Trophoblast cell (in vitro differentiated cells and primary cell): ENCODE results near the gene BRD1.
"Not testable (repeated sequence)": the region's sequence is repeated elsewhere in the genome, so short reads cannot be mapped to it uniquely, and the experiment has no call there.

Experiments used
- DNase-seq, 2 donors: peaks; one replicate each; pipeline ENCODE4 v3.0.0-alpha.2; 2016
- H2AFZ ChIP-seq: 2 replicates; pipeline ENCODE4 v1.6.1; 2013; ENCODE audit warnings: low read length, moderate library complexity, mild to moderate bottlenecking; ENCODE audit not compliant: insufficient read depth, poor library complexity
- H2AK5ac ChIP-seq: 2 replicates; pipeline ENCODE4 v1.6.1; 2013; ENCODE audit warnings: mild to moderate bottlenecking, low read length
- H2BK120ac ChIP-seq: 2 replicates; pipeline ENCODE4 v1.6.1; 2013; ENCODE audit warnings: low read length, mild to moderate bottlenecking, moderate library complexity; ENCODE audit not compliant: insufficient read depth, poor library complexity
- H2BK12ac ChIP-seq: 2 replicates; pipeline ENCODE4 v1.6.1; 2013; ENCODE audit warnings: mild to moderate bottlenecking, low read length, moderate library complexity
- H2BK5ac ChIP-seq: 2 replicates; pipeline ENCODE4 v1.6.1; 2013; ENCODE audit warnings: low read length, low read depth, moderate library complexity, mild to moderate bottlenecking; ENCODE audit not compliant: poor library complexity
- H3K14ac ChIP-seq: 2 replicates; pipeline ENCODE4 v1.6.1; 2013; ENCODE audit warnings: mild to moderate bottlenecking, low read length
- H3K18ac ChIP-seq: 2 replicates; pipeline ENCODE4 v1.6.1; 2013; ENCODE audit warnings: mild to moderate bottlenecking, low read length
- H3K23ac ChIP-seq: 2 replicates; pipeline ENCODE4 v1.6.1; 2013; ENCODE audit warnings: low read length
- H3K27ac ChIP-seq: 2 replicates; pipeline ENCODE4 v1.5.1; 2013; ENCODE audit warnings: low read depth, mild to moderate bottlenecking, inconsistent platforms, low read length, moderate library complexity
- H3K27me3 ChIP-seq: 2 replicates; pipeline ENCODE4 v1.6.1; 2013; ENCODE audit warnings: inconsistent platforms, mild to moderate bottlenecking, low read length, moderate library complexity; ENCODE audit not compliant: insufficient read depth
- H3K36me3 ChIP-seq, 2 experiments: 1 replicate in 1 of 2; 2 replicates in 1 of 2; pipeline ENCODE4 v1.6.1; 2013; ENCODE audit warnings: low read length in 2 of 2, mild to moderate bottlenecking in 2 of 2, moderate library complexity in 1 of 2; ENCODE audit not compliant: insufficient read depth in 2 of 2, control insufficient read depth in 1 of 2
- H3K4ac ChIP-seq: 2 replicates; pipeline ENCODE4 v1.6.1; 2013; ENCODE audit warnings: low read depth, mild to moderate bottlenecking, low read length, moderate library complexity
- H3K4me1 ChIP-seq, 2 experiments: 1 replicate in 1 of 2; 2 replicates in 1 of 2; pipeline ENCODE4 v1.6.1; 2013; ENCODE audit warnings: low read length in 2 of 2, mild to moderate bottlenecking in 2 of 2, moderate library complexity in 1 of 2; ENCODE audit not compliant: insufficient read depth in 2 of 2, control insufficient read depth in 1 of 2
- H3K4me2 ChIP-seq: 2 replicates; pipeline ENCODE4 v1.6.1; 2013; ENCODE audit warnings: inconsistent platforms, mild to moderate bottlenecking, low read length, moderate library complexity
- H3K4me3 ChIP-seq: 2 replicates; pipeline ENCODE4 v1.5.1; 2013; ENCODE audit warnings: mild to moderate bottlenecking, low read depth, low read length, inconsistent platforms
- H3K79me1 ChIP-seq: one replicate; pipeline ENCODE4 v1.6.1; 2013; ENCODE audit warnings: low read length
- H3K79me2 ChIP-seq: 2 replicates; pipeline ENCODE4 v1.6.1; 2013; ENCODE audit warnings: low read length, mild to moderate bottlenecking; ENCODE audit not compliant: control insufficient read depth, insufficient read depth, poor library complexity
- H3K9ac ChIP-seq: 2 replicates; pipeline ENCODE4 v1.6.1; 2013; ENCODE audit warnings: mild to moderate bottlenecking, low read length
- H3K9me3 ChIP-seq: 2 replicates; pipeline ENCODE4 v1.6.1; 2013; ENCODE audit warnings: low read depth, mild to moderate bottlenecking, control low read depth, inconsistent platforms, low read length; ENCODE audit not compliant: insufficient read depth
- H4K12ac ChIP-seq: 2 replicates; pipeline ENCODE4 v1.6.1; 2013; ENCODE audit warnings: low read depth, mild to moderate bottlenecking, low read length, moderate library complexity
- H4K8ac ChIP-seq: 2 replicates; pipeline ENCODE4 v1.6.1; 2013; ENCODE audit warnings: low read depth, mild to moderate bottlenecking, low read length, moderate library complexity
- H4K91ac ChIP-seq: one replicate; pipeline ENCODE4 v1.6.1; 2013; ENCODE audit warnings: low read depth, mild to moderate bottlenecking, low read length, moderate library complexity
- WGBS: extraction: QIAGEN DNeasy Blood & Tissue Kit; methylation state at CpG from one replicate; pipeline ENCODE4 v1.1.7; 2013; ENCODE audit warnings: missing lambda C conversion rate; ENCODE audit not compliant: insufficient read length, insufficient coverage; ENCODE audit errors: extremely low coverage; 5-methylcytosine and 5-hydroxymethylcytosine counted together

The BRD1 gene

GRCh38 chr22:49762571-49762970 is 65.1 kb downstream of the BRD1 start:
- H2AK5ac ChIP-seq, H2BK5ac ChIP-seq, H3K4me3 ChIP-seq, H3K14ac ChIP-seq, H3K36me3 ChIP-seq, H3K23ac ChIP-seq, H3K79me2 ChIP-seq, H4K91ac ChIP-seq, H2BK12ac ChIP-seq, H3K79me1 ChIP-seq, H3K27ac ChIP-seq, H3K4me2 ChIP-seq, H3K18ac ChIP-seq, H3K9ac ChIP-seq, H4K8ac ChIP-seq, H2AFZ ChIP-seq, H4K12ac ChIP-seq, H3K4ac ChIP-seq, H3K27me3 ChIP-seq, H3K9me3 ChIP-seq, DNase-seq, H2BK120ac ChIP-seq: not testable (repeated sequence)
- H3K4me1 ChIP-seq = peaks cover 9 to 11% of the 10 kb centered on the region in 2 experiments
- WGBS = no CpG with 5 or more reads among the region's 7 CpGs

GRCh38 chr22:49761836-49762235 is 65.8 kb downstream of the BRD1 start:
- no peaks in the 10 kb centered on the region for H3K27me3 ChIP-seq

DNA sequence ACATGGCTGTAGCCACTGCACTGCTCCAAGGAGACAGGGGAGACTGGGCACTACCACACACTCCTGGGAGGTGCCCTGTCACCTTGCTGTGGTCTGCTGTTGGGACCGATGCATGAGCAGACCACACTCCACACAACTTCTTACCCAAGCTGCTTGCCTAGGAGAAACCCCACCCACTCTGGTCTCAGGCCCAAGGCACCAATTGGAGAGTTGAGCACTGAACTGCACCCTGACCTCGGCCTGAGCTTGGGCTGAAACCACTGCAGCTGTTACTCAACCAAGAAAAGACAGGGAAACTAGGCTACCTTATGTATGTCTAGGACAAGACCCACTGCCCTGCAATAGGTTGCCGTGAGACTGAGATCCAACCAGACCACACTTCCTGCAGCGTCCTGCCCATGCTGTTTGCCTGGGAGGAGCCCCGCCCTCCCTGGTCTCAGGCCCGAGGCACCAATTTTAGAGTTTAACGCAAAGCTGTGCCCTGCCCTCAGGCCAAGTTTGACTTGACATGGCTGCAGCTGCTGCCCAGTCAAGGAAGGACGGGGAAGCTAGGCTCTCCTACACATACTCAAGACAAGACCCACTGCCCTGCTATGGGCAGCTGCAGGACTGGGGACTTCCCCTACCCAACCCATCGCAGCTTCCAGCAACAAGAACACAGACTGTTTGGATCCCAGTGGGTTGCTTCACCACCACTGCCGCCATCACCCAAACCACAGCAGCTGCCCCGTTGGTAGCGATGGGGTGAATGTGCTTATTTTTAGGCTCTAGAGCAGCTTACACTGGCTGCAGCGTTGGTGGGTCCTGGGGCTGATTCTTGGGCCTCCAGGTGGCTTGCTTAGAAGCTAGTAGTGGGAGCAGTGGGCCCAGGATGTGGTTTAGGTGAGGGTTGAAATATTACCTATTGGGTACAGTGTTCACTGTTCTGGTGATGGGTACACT is 66.8 kb downstream of the BRD1 start:
- H3K36me3 ChIP-seq = no peaks in the 10 kb centered on the region
- peak overlapping the region; percentile 79 for H2BK5ac ChIP-seq
- H3K79me1 ChIP-seq = peaks cover 8% of the 10 kb centered on the region
- H3K27me3 ChIP-seq = no peaks in the 10 kb centered on the region
- peaks cover 13% of the 10 kb centered on the region for H3K9me3 ChIP-seq
- H3K4me1 ChIP-seq = peaks cover 9 to 11% of the 10 kb centered on the region in 2 experiments
- H3K9ac ChIP-seq = no peak overlapping the region
- peak overlapping the region; percentile 34 for H2BK12ac ChIP-seq
- no peak overlapping the region for H3K4me3 ChIP-seq
- peak overlapping the region; percentile 70 for H3K14ac ChIP-seq
- peaks cover 4% of the 10 kb centered on the region for H3K79me2 ChIP-seq
- peak overlapping the region; percentile 66 for H2AK5ac ChIP-seq
- peak overlapping the region; percentile 88 for H3K18ac ChIP-seq
- no CpG with 5 or more reads among the region's 13 CpGs for WGBS
- peak overlapping the region; percentile 73 for H2BK120ac ChIP-seq
- peak overlapping the region; percentile 55 for H4K12ac ChIP-seq
- H3K27ac ChIP-seq = no peak overlapping the region
- H3K4ac ChIP-seq = peak overlapping the region; percentile 41
- DNase-seq = no peak
- no peak overlapping the region for H3K4me2 ChIP-seq
- H4K8ac ChIP-seq = peak overlapping the region; percentile 69
- H2AFZ ChIP-seq = peak overlapping the region; percentile 41
- no peak overlapping the region for H3K23ac ChIP-seq
- peak overlapping the region; percentile 95 for H4K91ac ChIP-seq

More at GRCh38 chr22:49761836-49762235, 65.8 kb downstream of the BRD1 start:
- no peak overlapping the region for H2BK120ac ChIP-seq
- H3K9me3 ChIP-seq = peaks cover 10% of the 10 kb centered on the region
- H2BK5ac ChIP-seq = no peak overlapping the region
- H3K27ac ChIP-seq = no peak overlapping the region
- no peak for DNase-seq
- H4K12ac ChIP-seq = no peak overlapping the region
- H3K14ac ChIP-seq = no peak overlapping the region
- no peaks in the 10 kb centered on the region for H3K36me3 ChIP-seq
- WGBS = no CpG with 5 or more reads among the region's 7 CpGs
- no peak overlapping the region for H4K8ac ChIP-seq
- H4K91ac ChIP-seq = no peak overlapping the region
- no peak overlapping the region for H2AFZ ChIP-seq
- no peak overlapping the region for H3K4me3 ChIP-seq
- H3K18ac ChIP-seq = no peak overlapping the region
- H3K79me1 ChIP-seq = peaks cover 8% of the 10 kb centered on the region
- no peak overlapping the region for H3K9ac ChIP-seq
- H3K4me2 ChIP-seq = no peak overlapping the region
- no peak overlapping the region for H2AK5ac ChIP-seq
- peaks cover 4% of the 10 kb centered on the region for H3K79me2 ChIP-seq
- peaks cover 9 to 11% of the 10 kb centered on the region in 2 experiments for H3K4me1 ChIP-seq
- no peak overlapping the region for H3K4ac ChIP-seq
- H2BK12ac ChIP-seq = no peak overlapping the region
- H3K23ac ChIP-seq = no peak overlapping the region

DNA sequence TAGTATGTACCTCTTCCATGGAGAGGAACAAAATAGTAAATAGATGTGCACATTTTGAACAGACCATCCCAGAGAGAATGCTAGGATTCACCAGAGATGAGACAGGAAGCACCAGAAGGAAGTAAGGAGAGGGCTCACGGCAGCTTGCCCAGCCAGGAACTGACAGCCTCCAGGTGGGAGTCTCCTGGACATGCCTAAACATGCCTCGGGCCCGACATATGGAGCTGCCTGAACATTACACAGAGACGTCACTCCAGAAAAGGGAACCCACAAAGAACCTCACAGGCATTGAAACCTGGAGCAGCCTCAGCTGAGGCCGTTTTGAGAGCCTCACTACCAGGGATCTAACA is 67.4 kb downstream of the BRD1 start:
- no CpG with 5 or more reads among the region's 5 CpGs for WGBS
- Histone ChIP-seq H2BK5ac (peak overlapping the region; percentile 79), H3K4me3 (no peak overlapping the region), H3K9ac (no peak overlapping the region), H4K8ac (peak overlapping the region; percentile 69), H3K79me2 (peaks cover 4% of the 10 kb centered on the region), H3K79me1 (peaks cover 8% of the 10 kb centered on the region), H3K9me3 (peaks cover 15% of the 10 kb centered on the region), H2BK12ac (peak overlapping the region; percentile 34), H3K4ac (peak overlapping the region; percentile 41), H3K18ac (peak overlapping the region; percentile 88), H3K4me2 (no peak overlapping the region), H2AK5ac (peak overlapping the region; percentile 6), H3K36me3 (no peaks in the 10 kb centered on the region), H3K23ac (no peak overlapping the region), H4K91ac (peak overlapping the region; percentile 95), H3K4me1 (peaks cover 9 to 11% of the 10 kb centered on the region in 2 experiments), H3K27me3 (no peaks in the 10 kb centered on the region), H2AFZ (peak overlapping the region; percentile 41), H3K14ac (peak overlapping the region; percentile 70), H2BK120ac (peak overlapping the region; percentile 73), H4K12ac (peak overlapping the region; percentile 55), H3K27ac (no peak overlapping the region)
- no peak for DNase-seq
